OCI-M2 (cell line): ENCODE results near the gene PPY.
"Not testable (repeated sequence)": the region's sequence is repeated elsewhere in the genome, so short reads cannot be mapped to it uniquely, and the experiment has no call there.

Experiments used
- DNase-seq: peaks from one replicate; lab custom pipeline; 2025; ENCODE audit not compliant: unreplicated experiment; lab: John Stamatoyannopoulos, UW

Gene PPY

DNA sequence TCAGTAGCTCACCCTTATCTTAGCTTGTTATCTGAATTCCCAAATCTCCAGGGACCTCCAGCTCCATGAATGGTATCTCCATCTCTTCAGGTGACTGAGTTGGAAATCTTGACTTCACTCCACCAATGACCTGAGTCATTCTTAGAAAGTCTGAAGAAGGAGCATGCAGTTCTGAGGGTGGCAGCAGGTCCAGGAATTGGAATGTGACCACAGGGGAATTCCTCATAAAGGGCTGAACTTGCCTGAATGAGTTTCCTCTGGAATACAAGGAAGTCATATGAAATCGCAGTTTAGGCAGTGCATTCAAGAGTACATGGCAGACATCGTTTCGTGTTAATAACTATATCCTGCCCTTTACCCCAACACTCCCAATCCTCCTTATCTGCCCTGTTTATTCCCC, 24.0 kb upstream of the PPY start:
- DNase-seq: no peak

DNA sequence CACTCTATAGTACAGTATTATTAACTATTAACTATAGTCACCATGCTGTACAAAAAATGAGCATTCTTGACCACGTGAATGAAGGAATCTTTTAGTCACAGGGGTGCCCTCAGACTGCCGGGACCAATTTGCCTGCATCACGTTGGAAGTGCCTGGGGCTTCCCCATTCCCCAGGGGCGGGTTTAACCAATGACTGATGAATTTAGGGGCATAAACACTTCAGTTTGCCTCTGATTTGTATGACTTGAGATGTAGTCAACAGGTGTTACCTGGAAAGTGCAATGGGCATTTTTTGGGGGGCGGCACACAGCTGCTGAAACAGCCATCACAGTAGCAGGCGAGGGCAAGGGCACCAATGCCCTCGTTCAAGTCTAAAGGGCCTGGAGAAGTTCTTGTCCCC, 20.2 kb upstream of the PPY start:
- no peak for DNase-seq

DNA sequence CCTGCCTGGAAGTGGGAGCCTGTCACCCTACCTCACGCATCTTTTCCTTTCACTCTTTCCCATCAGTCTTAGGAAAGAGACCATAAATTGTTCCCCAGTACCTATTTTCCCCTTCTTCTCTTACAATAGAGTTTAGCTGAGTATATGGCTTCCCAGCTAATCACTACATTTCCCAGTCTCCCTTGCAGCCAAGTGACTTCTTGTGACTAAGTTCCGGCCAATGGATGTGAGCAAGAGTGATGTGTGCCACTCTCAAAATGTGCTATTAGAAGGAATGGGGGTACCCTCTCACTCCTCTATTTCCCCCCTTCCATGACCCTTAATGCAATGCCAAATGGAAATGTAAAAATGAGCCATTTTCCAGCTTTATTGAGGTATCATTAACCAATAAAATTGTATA, 19.7 kb upstream of the PPY start:
- DNase-seq: no peak

DNA sequence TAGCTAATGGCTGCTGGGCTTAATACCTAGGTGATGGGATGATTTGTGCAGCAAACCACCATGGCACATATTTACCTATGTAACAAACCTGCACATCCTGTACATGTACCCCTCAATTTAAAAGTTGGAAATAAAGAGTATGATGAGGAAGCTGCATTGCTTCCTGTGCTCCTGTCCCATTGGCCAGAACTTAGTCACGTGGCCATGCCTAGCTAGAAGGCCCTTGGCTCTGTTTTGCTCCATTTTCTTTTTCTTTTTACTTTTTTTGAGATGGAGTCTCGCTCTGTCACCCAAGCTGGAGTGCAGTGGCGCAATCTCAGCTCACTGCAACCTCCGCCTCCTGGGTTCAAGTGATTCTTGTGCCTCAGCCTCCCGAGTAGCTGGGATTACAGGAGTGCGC, 19.0 kb upstream of the PPY start:
- not testable (repeated sequence) for DNase-seq

DNA sequence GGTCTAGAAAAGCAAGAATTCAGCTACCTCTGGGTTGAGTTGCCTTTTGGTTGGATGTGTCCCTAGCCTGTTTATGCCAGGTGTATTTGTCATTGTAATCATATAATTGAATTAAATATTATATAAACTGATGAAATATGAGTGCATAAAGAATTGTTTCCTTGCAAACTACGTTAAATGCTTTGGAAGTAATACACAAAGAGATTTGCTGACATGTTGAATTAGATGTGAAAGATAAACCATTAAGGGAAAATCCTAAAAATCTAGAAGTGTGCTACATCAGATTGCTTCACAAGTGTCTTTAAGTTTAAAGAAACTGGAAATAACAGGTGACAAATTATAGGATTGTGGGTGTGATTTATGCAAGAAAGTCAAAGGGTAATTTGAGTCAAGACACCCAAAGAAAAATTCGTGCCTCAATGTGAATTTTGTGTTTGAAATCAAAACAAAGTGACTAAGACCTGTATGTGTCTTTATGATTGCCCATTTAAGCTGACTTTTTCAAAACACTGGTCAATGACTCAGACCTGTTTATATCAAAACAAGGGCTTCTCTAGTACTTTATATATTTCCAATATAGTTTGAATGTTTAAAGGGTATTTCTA, 16.6 kb upstream of the PPY start:
- DNase-seq: no peak

DNA sequence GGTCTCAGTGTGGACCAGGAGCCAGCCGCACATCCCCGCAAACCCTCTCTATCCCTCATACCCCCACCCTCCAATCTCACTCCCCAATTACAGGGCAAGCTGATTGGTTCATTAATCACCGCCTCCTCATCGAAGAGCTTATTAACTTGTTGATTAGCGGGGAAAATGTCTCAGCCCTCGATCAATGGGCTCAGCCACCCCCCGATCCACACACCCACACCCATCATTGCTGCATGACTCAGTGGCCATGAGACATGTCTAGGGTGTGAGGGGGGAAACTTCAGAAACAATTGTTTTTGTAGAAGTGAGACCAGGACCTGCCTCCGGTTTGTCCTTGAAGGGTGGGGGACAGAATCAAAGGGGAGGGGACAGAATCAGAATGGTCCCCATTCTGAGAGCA, 13.9 kb upstream of the PPY start:
- DNase-seq: no peak

DNA sequence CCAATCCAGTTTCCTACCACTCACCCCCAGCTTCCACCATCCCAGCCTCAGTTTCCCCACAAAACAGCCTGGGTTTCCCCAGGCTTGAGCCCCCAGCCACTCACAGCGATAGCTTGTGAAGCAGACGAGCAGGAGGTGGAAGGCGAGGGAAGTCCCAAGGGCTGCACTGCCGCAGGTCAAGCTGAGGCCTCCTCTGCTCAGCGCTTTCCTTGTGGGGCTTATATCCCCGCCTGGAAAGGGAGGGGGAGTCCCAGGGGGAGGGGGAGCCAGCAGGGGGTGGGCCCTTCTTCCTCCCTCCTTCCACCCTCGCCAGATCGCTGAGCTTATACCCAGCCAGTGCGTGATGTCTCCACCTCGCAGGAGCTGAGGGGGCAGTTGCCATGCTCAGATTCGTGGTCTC, 11.5 kb upstream of the PPY start, which contains the start of gene PYY:
PYY (minus strand) TSS at position 195 of the 400 bp plus-strand sequence. CDS start 457 bp downstream, outside the sequence.
- DNase-seq: no peak

DNA sequence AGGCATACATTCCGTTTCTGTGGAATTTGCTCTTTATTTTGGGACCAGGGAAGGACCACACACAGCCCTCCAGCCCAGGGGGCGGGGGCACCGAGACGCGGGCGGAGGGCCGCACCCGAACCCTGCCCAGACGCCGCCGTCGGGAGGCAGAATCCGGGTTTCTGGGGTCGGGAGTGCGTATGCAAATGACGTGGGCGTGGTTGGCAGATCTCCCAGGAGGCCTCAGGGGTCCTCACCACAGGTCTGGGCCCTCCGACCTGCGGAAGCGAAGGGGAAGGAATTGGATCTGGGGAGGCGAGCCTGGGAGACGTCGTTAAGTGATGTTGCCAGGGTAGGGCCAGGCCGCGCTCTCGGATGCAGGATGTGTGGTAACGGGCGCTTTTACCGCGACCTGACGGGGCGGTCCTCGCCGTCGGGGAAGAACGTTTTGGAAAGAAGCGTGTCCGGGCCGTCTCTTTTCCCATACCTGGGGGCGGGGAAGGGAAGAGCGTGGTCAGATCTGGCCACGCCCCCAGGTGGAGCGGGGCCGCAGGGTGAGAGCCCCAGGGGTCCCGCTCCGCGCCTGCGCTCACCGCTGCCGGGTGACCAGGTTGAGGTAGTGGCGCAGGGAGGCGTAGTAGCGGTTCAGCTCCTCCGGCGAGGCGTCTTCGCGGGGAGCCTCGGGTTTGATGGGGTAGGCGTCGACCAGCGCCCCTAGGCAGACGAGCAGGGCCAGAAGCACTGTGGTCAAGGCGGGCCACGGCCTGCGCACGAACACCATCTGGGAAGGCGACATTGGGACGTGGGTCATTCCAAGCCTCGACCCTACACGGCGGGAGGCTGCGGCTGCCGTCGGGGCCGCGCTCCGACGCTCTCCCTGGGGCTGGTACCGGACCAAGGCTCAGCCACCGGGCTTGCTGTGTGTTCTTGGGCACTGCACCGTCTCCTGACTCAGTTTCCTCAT, 10.7 kb upstream of the PPY start:
- DNase-seq: no peak

DNA sequence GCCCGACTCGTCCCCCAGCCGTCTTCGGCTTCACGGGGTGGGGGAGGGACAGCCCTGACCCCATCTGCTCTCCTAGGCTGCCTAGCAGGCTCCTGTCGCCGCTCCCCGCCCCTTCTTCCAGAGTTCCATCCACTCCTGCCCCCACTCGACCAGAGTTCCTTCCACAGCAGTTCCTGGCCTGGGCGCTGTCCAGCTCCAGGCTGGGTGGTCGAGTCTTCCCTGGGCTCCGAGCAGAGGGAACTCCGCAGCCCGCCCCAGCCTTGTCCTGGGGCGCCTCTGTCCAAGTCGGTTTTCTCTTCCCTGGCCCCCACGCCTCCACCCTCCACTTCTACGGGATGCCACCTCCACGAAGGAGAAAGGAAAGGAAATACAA, 10.1 kb upstream of the PPY start:
- DNase-seq: no peak

DNA sequence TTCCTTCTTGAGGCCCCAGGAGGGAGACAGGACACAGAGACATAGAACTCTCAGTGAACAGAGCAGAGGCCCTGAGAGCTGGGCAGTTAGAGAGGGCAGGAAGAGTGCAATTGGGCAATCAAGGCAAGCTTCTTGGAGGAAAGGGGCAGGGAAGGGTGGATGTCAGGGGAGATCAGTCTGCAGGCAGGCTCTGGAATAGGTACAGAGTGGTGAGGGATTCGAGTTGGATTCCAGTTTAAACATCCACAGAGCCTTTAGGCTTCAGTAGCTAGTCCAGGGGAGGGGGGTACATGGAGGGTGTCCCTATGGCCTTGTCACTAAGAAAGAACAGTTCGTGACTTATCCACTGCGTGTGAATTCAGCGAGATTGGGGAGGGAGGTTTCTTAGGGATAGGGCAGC, 9.5 kb upstream of the PPY start:
- no peak for DNase-seq

DNA sequence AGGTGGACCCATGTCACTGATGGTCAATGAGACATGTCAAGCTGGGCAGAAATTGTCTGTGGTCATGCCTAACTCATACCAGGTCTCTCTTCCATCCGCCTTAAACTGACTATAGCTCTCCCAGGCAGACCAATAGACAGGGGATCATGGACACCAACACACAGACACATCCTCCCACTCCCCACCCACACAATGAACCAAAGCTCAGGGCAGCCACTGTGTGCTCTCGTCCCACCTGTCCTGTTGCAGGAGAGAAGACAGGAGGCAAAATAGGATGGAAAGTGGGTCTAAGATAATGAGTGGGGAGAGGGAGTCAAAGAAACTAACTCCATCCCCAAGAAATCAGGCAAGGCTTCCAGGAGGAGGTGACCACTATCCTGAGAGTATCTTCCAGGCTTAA, 8.3 kb upstream of the PPY start:
- no peak for DNase-seq

DNA sequence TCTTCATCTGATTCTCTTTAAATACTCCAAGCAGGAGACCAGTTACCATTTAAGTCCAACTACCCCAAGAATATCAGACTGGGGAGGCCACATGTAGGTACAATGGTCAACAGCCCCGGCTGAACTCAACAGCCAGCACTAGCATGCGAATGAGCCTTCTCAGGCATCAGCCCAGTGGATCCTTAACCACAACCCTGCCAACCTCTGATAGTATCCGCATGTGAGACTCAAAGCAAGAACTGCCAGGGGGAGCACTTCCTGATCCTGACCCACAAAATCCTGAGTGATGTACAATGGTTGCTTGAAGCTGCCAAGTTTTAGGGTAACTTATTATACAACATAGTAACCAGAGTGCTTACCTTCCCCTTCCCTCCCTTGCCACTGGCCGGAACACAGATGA, 7.5 kb upstream of the PPY start:
- no peak for DNase-seq

DNA sequence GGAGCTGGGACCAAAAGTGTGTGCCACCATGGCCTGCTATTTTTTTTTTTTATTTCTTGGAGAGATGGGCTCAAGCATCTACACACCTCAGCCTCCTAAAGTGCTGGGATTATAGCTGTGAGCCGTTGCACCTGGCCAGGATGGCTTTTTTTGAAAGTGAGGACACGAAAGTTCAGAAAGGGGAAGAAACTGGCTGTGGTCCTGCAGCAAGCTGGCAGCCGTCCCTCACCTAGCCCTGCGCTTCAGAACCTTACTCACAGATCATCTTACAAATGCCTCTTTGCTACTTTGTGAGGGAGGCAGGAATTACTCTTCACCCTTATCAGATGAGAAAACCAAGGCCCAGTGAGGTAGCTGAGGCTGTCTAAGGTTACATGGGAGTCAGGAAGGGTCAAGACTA, 4.5 kb upstream of the PPY start:
- DNase-seq: no peak

DNA sequence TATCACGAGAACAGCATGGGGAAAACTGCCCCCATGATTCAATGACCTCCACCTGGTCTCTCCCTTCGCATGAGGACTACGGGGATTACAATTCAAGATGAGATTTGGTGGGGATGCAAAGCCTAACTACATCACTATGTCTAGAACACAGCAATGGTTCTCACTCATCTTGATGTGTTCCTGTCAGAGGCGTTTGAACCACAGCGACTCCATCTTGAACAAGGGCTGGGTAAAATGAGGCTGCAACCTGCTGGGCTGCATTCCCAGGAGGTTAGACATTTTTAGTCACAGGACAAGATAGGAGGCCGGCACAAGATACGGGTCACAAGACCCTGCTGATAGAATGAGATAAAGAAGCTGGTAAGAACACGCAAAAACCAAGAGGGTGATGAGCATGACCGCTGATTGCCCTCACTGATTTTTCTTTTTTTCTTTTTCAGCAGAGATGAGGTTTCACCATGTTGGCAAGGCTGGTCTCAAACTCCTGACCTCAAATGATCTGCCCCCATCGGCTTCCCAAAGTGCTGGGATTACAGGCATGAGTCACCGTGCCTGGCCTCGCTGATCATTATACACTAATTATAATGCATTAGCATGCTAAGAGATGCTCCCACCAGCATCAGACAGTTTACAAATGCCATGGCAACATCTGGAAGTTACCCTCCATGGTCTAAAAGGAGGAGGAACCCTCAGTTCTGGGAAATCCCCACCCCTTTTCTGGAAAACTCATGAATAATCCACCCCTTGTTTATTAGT, 3.0 kb upstream of the PPY start:
- no peak for DNase-seq

DNA sequence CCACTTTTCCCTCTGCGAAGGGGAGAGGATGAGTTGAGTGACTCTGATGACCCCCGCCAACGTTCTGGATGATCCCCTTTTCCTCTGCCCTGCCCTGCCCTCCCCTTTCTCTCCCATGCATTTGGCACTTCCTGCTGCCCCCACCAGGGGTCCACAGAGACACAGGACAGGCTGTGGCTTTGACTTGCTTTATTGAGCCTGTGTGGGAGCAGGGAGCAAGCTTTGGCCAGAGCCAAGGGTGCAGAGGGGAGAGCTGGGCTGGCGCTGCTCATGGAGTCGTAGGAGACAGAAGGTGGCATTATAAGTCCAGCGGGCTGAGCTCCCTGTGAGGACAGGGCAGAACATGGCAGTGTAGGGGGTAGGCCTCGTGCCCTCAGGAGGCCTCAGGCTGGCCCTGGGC, 1.6 kb downstream of the PPY start:
- DNase-seq: peak; percentile 5

DNA sequence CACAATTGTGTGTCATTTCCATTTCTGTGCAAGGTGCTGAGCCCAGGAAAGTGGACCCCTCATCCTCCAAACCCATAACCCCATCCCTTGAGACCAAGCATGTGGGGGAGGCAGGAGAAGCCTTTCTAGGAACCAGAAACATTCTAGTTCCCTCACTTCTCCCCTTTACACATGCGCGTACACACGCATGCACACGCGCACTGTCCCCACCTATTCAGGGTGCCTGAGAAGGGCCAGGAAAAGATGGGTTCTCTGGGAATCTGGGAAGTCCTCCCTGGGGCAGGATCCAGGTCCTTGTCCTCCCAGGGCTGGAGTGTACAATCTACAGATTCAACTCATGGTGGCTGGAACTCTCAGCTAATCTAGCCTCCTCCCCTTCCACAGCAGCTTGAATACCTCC, 2.4 kb downstream of the PPY start:
- no peak for DNase-seq

DNA sequence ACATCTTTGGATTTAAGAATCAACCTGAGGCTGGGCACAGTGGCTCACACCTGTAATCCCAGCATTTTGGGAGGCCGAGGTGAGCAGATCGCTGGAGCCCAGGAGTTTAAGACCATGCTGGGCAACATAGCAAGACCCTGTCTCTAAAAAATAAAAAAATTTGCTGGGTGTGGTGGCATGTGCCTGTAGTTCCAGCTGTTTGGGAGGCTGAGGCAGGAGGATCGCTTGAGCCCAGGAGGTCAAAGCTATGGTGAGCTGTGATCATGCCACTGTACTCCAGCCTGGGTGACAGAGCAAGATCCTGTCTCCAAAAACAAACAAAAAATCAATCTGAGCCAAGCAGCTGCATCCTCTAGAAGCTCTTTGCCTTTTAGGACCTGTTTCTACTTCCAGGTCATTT, 2.8 kb downstream of the PPY start:
- not testable (repeated sequence) for DNase-seq

DNA sequence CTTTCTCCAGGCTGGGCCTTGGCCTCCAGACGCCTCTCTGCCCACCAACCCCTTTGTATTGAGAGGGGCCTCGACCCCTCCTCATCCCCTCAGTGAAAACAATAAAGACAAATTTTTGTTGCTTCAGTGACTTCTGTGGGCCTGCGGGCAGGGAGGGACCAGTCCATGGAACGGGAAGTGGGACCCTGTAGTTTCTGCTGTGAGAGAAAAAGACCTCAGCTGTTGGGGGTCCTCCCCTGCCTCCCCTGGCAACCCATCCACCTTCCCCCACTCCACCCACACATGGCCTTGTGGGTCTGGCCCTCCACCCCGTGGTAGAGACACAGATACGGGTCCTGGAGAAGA, 3.5 kb downstream of the PPY start:
- DNase-seq: no peak

DNA sequence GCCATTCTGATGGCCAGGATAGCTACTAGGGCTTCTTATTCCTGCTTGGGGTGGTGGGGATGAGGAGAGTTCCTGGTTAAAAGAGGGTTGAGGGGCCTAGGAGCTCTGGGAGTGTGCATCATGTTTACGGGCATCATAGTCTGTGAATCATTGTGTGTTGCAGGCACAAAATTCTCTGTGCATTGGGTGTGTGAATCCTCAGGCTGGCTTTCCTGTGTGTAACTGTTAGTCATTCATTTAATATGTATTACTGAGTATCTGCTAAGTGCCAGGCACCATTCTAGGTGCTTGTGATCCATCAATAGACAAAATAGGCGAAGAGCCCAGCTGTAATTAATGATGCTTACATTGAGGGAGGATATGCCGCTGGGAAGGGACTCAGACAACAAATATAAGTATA, 5.8 kb downstream of the PPY start:
- DNase-seq: no peak

DNA sequence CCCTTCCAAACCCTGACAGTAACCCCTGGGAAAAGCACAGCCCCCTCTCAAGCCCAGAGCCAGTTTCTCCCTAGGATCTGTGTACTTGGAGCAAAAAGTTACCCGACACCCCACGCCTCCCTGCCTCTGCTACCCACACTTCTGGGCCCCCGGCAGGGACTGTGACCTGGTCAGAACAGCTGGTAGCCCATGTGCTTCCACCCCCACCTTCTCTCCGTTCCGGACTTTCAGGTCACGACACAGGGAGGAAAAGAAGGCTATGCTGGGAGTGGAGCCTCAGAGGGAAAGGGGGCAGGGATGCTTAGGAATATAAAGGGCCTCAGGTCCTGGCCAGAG, 6.4 kb downstream of the PPY start:
- no peak for DNase-seq

DNA sequence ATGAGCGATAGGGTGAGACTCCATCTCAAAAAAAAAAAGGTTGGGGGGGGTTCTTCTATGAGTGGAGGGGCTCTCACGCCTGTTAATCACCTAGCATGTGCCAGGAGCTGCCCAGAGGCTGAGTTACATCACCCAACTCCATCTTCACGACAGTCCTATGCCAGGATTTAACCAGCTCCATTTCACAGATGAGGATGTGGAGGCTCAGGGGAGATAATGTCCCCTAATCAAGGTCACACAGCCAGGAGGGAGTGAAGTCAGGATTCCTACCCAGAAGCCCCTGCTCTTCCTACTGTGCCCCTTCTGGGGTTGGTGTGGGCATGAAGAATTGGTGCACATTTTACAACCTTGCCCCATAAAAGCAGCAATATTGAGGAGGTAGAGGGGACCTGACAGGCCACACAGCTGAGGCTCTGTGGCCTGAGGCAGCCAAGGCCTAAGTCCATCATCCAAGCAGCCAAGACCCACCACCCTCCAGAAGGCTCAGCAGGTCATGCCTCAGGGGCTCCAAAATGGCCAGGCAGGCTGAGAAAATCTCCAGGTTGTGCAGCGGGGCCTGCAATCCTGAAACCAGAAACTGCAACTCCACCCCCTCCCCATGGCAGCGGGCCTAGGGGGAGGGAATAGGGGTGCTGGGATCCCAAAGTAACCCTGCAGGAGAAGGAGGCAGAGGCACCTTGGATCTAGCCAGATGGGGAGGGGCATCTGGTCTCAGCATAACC, 6.9 kb downstream of the PPY start:
- no peak for DNase-seq

DNA sequence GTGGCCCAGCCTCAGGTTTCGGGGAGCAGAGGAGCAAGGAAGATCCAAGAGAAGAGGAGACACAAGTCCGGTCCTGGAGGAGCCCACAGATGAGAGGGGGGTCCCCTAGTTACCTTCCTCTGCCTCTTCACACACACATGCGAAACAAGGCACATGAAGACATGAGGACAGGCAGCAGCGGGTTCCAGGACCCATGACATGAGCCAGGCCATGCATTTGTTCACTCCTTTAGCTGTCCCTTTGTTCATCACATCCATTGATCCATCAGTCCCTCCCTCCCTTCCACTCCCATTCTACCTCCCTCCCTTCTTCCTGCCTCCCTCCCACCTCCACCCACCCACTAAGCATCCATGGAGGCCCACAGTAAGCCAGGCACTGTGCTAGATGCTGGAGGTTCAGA, 9.4 kb downstream of the PPY start:
- DNase-seq: no peak
